GM12864 (cell line): ENCODE measurements around the gene APOL2.
A peak's percentile ranks its signal among the peaks of the same experiment; 100 is the strongest.
"Not testable (repeated sequence)": the region's sequence is repeated elsewhere in the genome, so short reads cannot be mapped to it uniquely, and the experiment has no call there.

Experiments used
- DNase-seq: peaks from one replicate; pipeline ENCODE4 v3.0.0-alpha.2; 2011; ENCODE audit warnings: low read depth
- H3K4me3 ChIP-seq: 2 replicates; pipeline ENCODE4 v1.5.1; 2011; ENCODE audit warnings: mild to moderate bottlenecking, low read depth, low read length, control low read depth
- TF ChIP-seq, protein P1 (sequence below): IDR thresholded peaks from 2 replicates; pipeline ENCODE4 v1.5.1; 2011; ENCODE audit warnings: low read depth, mild to moderate bottlenecking, moderate library complexity, low read length, control low read depth, inconsistent platforms; ENCODE audit errors: missing control alignments

The APOL2 gene

DNA sequence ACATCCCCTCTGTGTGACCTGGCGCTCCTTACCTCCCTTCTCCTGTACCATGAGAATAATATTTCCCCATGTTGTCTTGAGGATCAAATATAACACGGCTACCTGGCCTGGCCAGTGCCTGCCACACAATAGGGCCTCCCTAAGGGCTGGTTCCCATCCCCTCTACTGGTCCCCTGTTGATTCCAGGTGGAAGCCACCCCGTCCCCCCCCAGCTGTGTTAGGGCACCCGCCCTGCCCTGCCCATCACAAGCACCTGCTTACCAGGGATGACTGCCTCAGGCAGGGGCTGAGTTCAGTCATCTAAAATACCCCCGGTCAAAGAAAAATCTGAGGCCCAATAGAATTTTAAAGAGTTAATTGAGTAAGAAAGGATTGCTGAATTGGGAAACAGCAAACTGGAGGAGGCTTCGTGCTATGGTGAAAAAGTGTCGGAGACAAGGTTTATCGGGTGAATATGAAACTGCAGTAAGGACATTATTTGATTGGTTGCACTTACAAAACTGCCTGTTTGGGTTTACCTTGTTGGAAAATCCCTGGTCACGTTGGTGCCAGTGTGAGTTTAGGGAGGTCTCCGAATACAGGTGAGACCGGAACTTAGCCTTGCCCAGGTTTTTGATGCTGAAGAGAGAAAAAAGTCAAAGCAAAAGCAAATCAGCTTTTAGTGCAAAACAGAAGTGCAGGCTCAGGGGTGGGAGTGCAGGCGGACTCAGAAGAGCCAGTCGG lies 18.8 kb upstream of the APOL2 start:
- TF ChIP-seq, protein P1, sequence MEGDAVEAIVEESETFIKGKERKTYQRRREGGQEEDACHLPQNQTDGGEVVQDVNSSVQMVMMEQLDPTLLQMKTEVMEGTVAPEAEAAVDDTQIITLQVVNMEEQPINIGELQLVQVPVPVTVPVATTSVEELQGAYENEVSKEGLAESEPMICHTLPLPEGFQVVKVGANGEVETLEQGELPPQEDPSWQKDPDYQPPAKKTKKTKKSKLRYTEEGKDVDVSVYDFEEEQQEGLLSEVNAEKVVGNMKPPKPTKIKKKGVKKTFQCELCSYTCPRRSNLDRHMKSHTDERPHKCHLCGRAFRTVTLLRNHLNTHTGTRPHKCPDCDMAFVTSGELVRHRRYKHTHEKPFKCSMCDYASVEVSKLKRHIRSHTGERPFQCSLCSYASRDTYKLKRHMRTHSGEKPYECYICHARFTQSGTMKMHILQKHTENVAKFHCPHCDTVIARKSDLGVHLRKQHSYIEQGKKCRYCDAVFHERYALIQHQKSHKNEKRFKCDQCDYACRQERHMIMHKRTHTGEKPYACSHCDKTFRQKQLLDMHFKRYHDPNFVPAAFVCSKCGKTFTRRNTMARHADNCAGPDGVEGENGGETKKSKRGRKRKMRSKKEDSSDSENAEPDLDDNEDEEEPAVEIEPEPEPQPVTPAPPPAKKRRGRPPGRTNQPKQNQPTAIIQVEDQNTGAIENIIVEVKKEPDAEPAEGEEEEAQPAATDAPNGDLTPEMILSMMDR = no peak
- H3K4me3 ChIP-seq = no peak overlapping the region
- DNase-seq = no peak

- TF ChIP-seq, protein P1 = no peak
- no peak overlapping the region for H3K4me3 ChIP-seq
- no peak for DNase-seq
Measured at GRCh38 chr22:36257308-36257707, 18.0 kb upstream of the APOL2 start.

DNA sequence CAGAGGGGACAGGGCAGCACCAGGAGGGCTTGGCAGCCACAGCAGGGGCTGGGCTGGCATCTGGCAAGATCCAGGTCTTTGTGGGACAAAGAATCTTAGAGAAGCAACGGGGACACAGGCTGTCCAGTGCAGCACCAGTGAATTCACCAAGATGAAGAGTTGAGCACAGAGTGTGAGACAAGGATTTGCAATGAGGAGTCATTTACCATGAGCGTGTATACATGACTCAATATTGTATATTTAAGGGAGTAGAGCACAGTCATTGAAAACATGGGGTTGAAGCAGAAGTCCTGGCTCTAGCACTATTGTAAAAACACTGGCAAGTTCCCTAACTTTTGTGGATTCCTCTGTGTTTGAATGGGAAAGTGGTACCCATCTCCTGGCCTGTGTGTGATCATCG lies 17.2 kb upstream of the APOL2 start:
- TF ChIP-seq, protein P1 = no peak
- no peak overlapping the region for H3K4me3 ChIP-seq
- DNase-seq = no peak

GRCh38 chr22:36255572-36255971 lies 16.2 kb upstream of the APOL2 start:
- H3K4me3 ChIP-seq, DNase-seq: not testable (repeated sequence)

DNA sequence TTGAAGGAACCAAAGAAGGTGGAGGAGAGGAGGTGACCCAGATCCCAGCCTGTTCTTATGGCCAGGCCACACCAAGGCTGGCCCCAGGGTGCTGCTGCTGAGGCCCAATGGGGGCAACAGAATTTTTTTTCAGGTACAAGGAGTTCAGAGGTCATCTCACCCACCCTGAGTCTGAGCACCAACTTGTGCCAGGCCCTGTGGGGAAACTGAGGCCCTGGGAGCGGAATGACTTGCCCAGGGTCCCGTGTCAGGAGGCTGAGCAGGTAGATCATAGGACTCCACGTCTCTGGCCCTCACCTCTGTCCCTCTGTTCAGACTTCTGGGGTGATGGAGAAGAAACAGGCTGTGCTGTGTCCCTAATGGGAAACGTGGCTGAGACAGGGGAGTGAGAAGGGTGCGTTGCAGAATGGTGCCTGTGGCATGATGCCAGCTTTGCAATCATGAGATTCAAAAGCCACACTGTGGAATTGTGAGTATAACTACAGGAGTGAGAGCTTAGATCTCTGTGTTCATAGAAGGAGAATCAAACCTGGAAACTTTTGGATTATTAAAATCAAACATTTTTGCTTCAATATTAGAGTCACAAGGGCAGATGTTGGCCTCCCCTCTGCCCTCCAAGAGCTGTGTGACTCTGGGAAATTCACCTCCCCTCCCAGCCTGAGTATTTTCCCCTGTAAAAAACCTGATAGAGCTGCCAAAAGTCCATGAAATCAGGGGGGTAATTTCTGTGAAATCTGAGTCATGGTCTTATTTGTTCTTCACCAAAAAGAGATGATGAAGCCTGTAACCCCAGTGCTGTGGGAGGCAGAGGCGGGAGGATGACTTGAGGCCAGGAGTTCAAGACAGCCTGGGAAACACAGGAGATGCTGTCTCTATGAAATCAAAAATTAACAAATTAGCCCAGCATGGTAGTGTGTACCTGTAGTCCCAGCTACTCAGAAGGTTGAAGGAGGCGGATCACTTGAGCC lies 14.5 kb upstream of the APOL2 start:
- TF ChIP-seq, protein P1 = no peak
- no peak for DNase-seq
- H3K4me3 ChIP-seq = peak overlapping the region; percentile 89

DNA sequence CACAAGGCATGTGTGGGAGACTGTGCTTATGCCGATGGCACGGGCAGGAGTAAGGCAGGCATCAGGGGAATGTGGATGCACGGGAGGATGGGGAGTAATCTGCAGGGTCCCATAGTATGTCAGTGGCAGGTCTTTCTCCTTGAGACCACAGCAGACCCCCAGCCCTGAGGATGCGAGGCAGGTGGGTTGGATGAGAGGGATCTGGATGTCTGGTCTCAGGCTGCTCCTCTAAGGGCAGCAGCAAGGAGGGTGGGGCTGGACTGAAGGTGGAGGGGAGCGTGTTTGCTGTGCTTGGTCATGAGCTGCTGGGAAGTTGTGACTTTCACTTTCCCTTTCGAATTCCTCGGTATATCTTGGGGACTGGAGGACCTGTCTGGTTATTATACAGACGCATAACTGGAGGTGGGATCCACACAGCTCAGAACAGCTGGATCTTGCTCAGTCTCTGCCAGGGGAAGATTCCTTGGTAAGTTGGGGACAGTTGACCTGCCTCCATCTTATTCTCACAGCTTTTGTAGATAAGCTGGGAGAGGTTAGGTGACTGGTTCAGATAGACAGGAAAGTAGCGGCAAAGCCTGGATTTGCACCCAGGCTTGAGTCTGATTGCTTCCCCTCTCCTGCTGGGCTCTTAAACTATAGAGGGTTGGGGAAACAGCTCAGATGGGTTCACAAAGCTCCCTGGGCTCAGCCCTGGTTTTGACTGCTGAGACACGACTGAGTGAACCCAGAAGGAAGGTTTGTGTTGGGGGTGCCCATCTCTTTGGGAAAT lies 13.6 kb upstream of the APOL2 start, which contains the start of gene APOL1:
APOL1 (plus strand) TSS at position 380 of the 769 bp plus-strand sequence. CDS start 1,823 bp downstream, outside the sequence.
- peak within 1 kb of the TSS; percentile 89 for H3K4me3 ChIP-seq
- DNase-seq = peak; percentile 52
- TF ChIP-seq, protein P1 = no peak

DNA sequence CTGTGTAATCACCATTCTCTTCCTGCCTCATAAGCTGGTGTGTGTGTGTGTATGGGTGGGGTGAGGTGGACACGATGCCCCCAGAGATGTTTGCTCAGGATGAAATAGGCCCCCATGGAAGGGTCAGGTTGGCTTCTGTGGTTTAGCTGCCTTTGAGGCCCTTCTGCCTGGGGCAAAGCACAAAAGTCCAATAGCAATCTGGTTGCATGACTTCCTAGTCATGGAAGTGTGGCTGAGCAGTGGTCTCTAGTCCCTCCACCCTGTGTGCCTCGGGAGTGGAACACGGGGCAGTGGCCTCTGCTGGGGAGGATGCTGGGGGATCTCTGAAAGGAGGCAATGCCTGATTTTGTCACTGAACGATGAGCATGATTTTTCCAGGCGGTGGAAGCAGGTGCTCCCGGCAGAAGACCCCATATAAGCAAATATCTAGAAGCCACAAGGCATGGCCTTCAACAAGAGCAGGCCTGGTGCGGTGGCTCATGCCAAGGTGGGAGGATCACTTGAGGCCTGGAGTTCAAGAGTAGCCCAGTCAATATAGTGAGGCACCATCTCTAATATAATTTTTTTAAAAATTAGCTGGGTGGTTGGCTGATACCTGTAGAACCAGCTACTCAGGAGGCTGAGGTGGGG lies 12.8 kb upstream of the APOL2 start:
- not testable (repeated sequence) for H3K4me3 ChIP-seq, DNase-seq

GRCh38 chr22:36250292-36250960 lies 11.1 kb upstream of the APOL2 start:
- peak; percentile 55 for DNase-seq
- not testable (repeated sequence) for H3K4me3 ChIP-seq
